Upper lobe of left lung (tissue), 6 donors: ENCODE results near the gene CXCL17. TPM values are rescaled to one million over a fixed set of nuclear protein-coding genes. Genes with fewer than 3 reads are reported as not detected.

Source experiments
- ATAC-seq, 2 donors: fragments of 200-7000 bp; cut with Tn5 transposase; one replicate each; pipeline ENCODE4 v1.9.1; 2022; ENCODE audit warnings: mild to moderate bottlenecking in 2 of 2, moderate library complexity in 2 of 2; ENCODE audit not compliant: low FRiP score in 2 of 2
- DNase-seq, 2 donors: peaks; one replicate each; pipeline ENCODE4 v3.0.0-alpha.2; 2019 to 2020
- H3K27ac ChIP-seq, 4 donors: fragments of 200-600 bp; sonication (generic); one replicate each; pipeline ENCODE4 v1.5.1; 2016 to 2019
- H3K27me3 ChIP-seq, 4 donors: fragments of 200-600 bp; sonication (generic); one replicate each; pipeline ENCODE4 v1.5.1; 2017 to 2019
- H3K36me3 ChIP-seq, 4 donors: fragments of 200-600 bp; sonication (generic); one replicate each; pipeline ENCODE4 v1.5.1; 2016 to 2019
- H3K4me1 ChIP-seq, 4 donors: fragments of 200-600 bp; sonication (generic); one replicate each; pipeline ENCODE4 v1.5.1; 2018 to 2019
- H3K4me3 ChIP-seq, 4 donors: fragments of 200-600 bp; sonication (generic); one replicate each; pipeline ENCODE4 v1.5.1; 2017 to 2019; ENCODE audit warnings: mild to moderate bottlenecking in 2 of 4, moderate library complexity in 1 of 4
- H3K9me3 ChIP-seq, 4 donors: fragments of 200-600 bp; sonication (generic); one replicate each; pipeline ENCODE4 v1.5.1; 2018 to 2019
- EP300 ChIP-seq, 4 donors: sonication (generic); formaldehyde crosslinking; IDR thresholded peaks; one replicate each; pipeline ENCODE4 v1.5.1; 2017; ENCODE audit warnings: antibody characterized with exemption in 4 of 4, control low read depth in 2 of 4
- POLR2A ChIP-seq, 4 donors: fragments of 450-650 bp; IDR thresholded peaks; one replicate each; pipeline ENCODE4 v1.5.1; 2016 to 2017; ENCODE audit warnings: antibody characterized with exemption in 4 of 4, mild to moderate bottlenecking in 2 of 4
- POLR2AphosphoS5 ChIP-seq, 2 donors: sonication (generic); formaldehyde crosslinking; IDR thresholded peaks; one replicate each; pipeline ENCODE4 v1.5.1; 2017; ENCODE audit warnings: antibody characterized with exemption in 2 of 2
- WGBS, 2 donors: methylation state at CpG; one replicate each; pipeline ENCODE4 v1.1.5; 2017 to 2018; 5-methylcytosine and 5-hydroxymethylcytosine counted together
- total RNA-seq, 6 donors: library from RNA; depleted of rRNA in 4 of 6; stranded (reverse); fragments of >200 nt in 4 of 6; gene quantifications; one replicate each; pipeline versions ENCODE4 v1.1.0 to v1.2.1, GENCODE V29; 2016 to 2021
- TF ChIP-seq, protein P1 (sequence below), 6 experiments: fragments of 450-650 bp in 4 of 6; fragments of 200-600 bp in 2 of 6; sonication (generic) in 2 of 6; IDR thresholded peaks; one replicate each; pipeline ENCODE4 v1.5.1; 2016 to 2019; ENCODE audit warnings: antibody characterized with exemption in 6 of 6
- donor health status: DM: no; HTN: no; CAD: no; lungs with moderate emphysema.
- donor health status: DM: no; HTN: yes; CAD: no; lungs with severe emphysema.

CXCL17 gene
- total RNA-seq, 6 donors from 2014 or later: 31.4 to 155 (median 92.3) TPM

GRCh38 chr19:42421101-42421500 lies 21.6 kb downstream of the CXCL17 start:
- Histone ChIP-seq H3K36me3 (no peaks in the 10 kb centered on the region), H3K9me3 (no peaks in the 10 kb centered on the region), H3K4me1 (peaks cover 35 to 45% (median 40%) of the 10 kb centered on the region in 4 donors), H3K27me3 (peaks cover 0 to 5% (median 0%) of the 10 kb centered on the region in 4 donors), H3K4me3 (no peak overlapping the region), H3K27ac (peak overlapping the region; percentile 30 to 86 (median 59))
- no peak for DNase-seq
- TF ChIP-seq POLR2A (IDR thresholded peaks at IDR 0.05) (no peak), POLR2AphosphoS5 (IDR thresholded peaks at IDR 0.05) (no peak), EP300 (IDR thresholded peaks at IDR 0.05) (no peak)
- TF ChIP-seq, protein P1, sequence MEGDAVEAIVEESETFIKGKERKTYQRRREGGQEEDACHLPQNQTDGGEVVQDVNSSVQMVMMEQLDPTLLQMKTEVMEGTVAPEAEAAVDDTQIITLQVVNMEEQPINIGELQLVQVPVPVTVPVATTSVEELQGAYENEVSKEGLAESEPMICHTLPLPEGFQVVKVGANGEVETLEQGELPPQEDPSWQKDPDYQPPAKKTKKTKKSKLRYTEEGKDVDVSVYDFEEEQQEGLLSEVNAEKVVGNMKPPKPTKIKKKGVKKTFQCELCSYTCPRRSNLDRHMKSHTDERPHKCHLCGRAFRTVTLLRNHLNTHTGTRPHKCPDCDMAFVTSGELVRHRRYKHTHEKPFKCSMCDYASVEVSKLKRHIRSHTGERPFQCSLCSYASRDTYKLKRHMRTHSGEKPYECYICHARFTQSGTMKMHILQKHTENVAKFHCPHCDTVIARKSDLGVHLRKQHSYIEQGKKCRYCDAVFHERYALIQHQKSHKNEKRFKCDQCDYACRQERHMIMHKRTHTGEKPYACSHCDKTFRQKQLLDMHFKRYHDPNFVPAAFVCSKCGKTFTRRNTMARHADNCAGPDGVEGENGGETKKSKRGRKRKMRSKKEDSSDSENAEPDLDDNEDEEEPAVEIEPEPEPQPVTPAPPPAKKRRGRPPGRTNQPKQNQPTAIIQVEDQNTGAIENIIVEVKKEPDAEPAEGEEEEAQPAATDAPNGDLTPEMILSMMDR (IDR thresholded peaks at IDR 0.05): no peak
- 63 to 78% methylated on average over 4 of the region's 4 CpGs for WGBS, 2 donors
- no peak for ATAC-seq

GRCh38 chr19:42420055-42420544 lies 22.6 kb downstream of the CXCL17 start:
- peaks cover 35 to 45% (median 40%) of the 10 kb centered on the region in 4 donors for H3K4me1 ChIP-seq
- no peaks in the 10 kb centered on the region for H3K9me3 ChIP-seq
- DNase-seq (peak in 1 of 2 donors; percentile 72), ATAC-seq (no peak)
- H3K27ac ChIP-seq: no peak overlapping the region
- H3K4me3 ChIP-seq: no peak overlapping the region
- whole genome bisulfite sequencing, 2 donors: 46 to 57% methylated on average over 10 of the region's 10 CpGs
- TF ChIP-seq, protein P1 (IDR thresholded peaks at IDR 0.05): peak in 5 of 6 experiments; percentile 43 to 73 (median 55)
- TF ChIP-seq POLR2A (IDR thresholded peaks at IDR 0.05): no peak
- H3K36me3 ChIP-seq: no peaks in the 10 kb centered on the region
- peaks cover 0 to 5% (median 0%) of the 10 kb centered on the region in 4 donors for H3K27me3 ChIP-seq

- ATAC-seq (no peak), DNase-seq (no peak)
- Histone ChIP-seq H3K27me3 (peaks cover 0 to 4% (median 0%) of the 10 kb centered on the region in 4 donors), H3K4me1 (peaks cover 33 to 45% (median 38%) of the 10 kb centered on the region in 4 donors), H3K4me3 (no peak overlapping the region), H3K27ac (peak overlapping the region in 1 of 4 donors; percentile 12), H3K36me3 (no peaks in the 10 kb centered on the region), H3K9me3 (no peaks in the 10 kb centered on the region)
- 47 to 59% methylated on average over 6 of the region's 6 CpGs for WGBS, 2 donors
- TF ChIP-seq EP300 (IDR thresholded peaks at IDR 0.05): no peak
- TF ChIP-seq POLR2AphosphoS5 (IDR thresholded peaks at IDR 0.05): no peak
- no peak for TF ChIP-seq POLR2A (IDR thresholded peaks at IDR 0.05)
- TF ChIP-seq, protein P1 (IDR thresholded peaks at IDR 0.05): no peak
Observed at GRCh38 chr19:42419309-42419708, 23.4 kb downstream of the CXCL17 start.

DNA sequence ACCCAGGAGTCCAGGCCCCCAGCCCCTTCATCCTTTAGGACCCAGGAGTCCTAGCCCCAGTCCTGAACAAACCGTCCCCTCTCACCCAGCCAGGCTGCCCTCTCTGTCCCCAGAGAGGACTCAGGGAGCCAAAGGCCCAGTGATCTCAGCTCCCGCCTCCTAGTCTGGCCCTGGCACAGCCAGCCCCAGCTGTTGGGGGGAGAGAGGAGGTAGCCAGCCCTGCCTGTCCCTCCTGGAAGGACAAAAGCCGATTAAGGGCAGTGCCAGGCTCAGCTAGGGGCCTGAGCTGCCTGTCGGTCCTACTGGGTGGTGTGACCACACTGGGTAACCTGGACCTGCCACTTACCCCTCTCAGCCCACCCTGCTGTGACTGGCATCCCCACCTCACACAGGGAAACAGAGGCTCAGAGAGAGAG lies 30.1 kb downstream of the CXCL17 start:
- WGBS, 2 donors: 85% methylated on average over 4 of the region's 4 CpGs; no CpG with 5 or more reads in 1 of the 2 donors
- TF ChIP-seq, protein P1 (IDR thresholded peaks at IDR 0.05): no peak
- TF ChIP-seq POLR2AphosphoS5 (IDR thresholded peaks at IDR 0.05) (no peak), POLR2A (IDR thresholded peaks at IDR 0.05) (no peak), EP300 (IDR thresholded peaks at IDR 0.05) (no peak)
- no peaks in the 10 kb centered on the region for H3K36me3 ChIP-seq
- no peak overlapping the region for H3K27ac ChIP-seq
- no peaks in the 10 kb centered on the region for H3K9me3 ChIP-seq
- no peak for ATAC-seq
- peaks cover 0 to 4% (median 2%) of the 10 kb centered on the region in 4 donors for H3K4me1 ChIP-seq
- no peak overlapping the region for H3K4me3 ChIP-seq
- DNase-seq: no peak
- H3K27me3 ChIP-seq: no peaks in the 10 kb centered on the region

DNA sequence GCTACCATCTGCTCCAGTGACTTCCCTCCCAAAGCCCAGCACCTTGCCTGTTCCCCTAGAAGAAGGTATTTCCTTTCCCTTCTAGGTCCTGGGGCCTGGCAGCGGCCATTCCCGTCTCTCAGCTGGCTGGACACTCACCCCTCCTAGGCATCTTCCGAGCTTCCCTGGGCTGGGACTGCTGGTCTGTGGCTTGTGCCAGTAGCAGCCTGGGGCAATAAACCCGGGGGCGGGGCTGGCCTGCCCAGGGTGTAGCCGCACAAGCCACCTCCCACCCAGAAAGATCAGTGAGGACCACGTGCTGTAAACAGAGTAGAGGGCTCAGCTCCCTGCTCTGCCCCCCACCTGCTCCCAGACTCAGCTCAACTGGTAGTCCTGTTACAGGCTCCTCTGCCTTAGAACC lies 30.5 kb downstream of the CXCL17 start:
- no peak for ATAC-seq
- Histone ChIP-seq H3K4me3 (no peak overlapping the region), H3K27me3 (no peaks in the 10 kb centered on the region), H3K9me3 (no peaks in the 10 kb centered on the region), H3K36me3 (no peaks in the 10 kb centered on the region), H3K4me1 (peaks cover 0 to 4% (median 2%) of the 10 kb centered on the region in 4 donors), H3K27ac (no peak overlapping the region)
- no peak for TF ChIP-seq POLR2AphosphoS5 (IDR thresholded peaks at IDR 0.05)
- TF ChIP-seq, protein P1 (IDR thresholded peaks at IDR 0.05): no peak
- DNase-seq: no peak
- 83 to 86% methylated on average over 3 to 7 of the region's 7 CpGs for WGBS, 2 donors
